GM18505 (cell line): Measurements from ENCODE around the gene UBN1.

Source experiments
- ATAC-seq: cut with Tn5 transposase; IDR thresholded peaks from one replicate; pipeline ENCODE4 v1.9.1; 2021; ENCODE audit not compliant: unreplicated experiment
- POLR2A ChIP-seq: IDR thresholded peaks from 4 replicates; pipeline ENCODE4 v1.6.1; 2011; ENCODE audit warnings: borderline replicate concordance; ENCODE audit not compliant: insufficient read depth, insufficient read length; ENCODE audit errors: extremely low read depth

The UBN1 gene

GRCh38 chr16:4899474-4899846, 52.2 kb downstream of the UBN1 start:
- no peak for ATAC-seq
- no peak for TF ChIP-seq POLR2A

GRCh38 chr16:4900036-4900435, 52.8 kb downstream of the UBN1 start:
- ATAC-seq, result no peak
- no peak for TF ChIP-seq POLR2A

GRCh38 chr16:4900750-4901149, 53.5 kb downstream of the UBN1 start:
- no peak for TF ChIP-seq POLR2A
- no peak for ATAC-seq

- no peak for ATAC-seq
- TF ChIP-seq POLR2A, result no peak
Observed at GRCh38 chr16:4902038-4902437, 54.8 kb downstream of the UBN1 start.

GRCh38 chr16:4904108-4904941, 57.0 kb downstream of the UBN1 start:
- TF ChIP-seq POLR2A, result no peak
- no peak for ATAC-seq

GRCh38 chr16:4904942-4905615, 57.8 kb downstream of the UBN1 start:
- no peak for ATAC-seq
- no peak for TF ChIP-seq POLR2A

GRCh38 chr16:4908854-4909401, 61.6 kb downstream of the UBN1 start:
- TF ChIP-seq POLR2A, result no peak
- ATAC-seq, result no peak

DNA sequence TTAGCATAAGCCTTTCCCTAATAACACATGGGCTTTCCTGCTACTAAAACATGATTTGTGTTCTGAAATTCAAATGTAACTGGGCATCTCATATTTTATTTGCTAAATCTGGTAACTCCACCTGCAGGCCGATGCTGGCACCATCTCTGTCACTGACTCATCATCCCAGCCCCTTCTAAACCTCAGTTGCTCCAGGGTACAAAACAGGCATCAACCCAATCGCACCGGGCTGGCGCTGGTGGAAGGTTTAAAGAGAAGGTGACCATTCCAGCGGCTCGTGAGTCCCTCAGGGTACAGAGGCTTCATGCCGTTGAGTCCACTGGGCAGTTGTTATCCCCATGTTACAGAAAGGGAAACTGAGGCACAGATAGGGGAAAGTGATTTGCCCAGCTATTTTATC, 62.5 kb downstream of the UBN1 start:
- TF ChIP-seq POLR2A, result no peak
- no peak for ATAC-seq

DNA sequence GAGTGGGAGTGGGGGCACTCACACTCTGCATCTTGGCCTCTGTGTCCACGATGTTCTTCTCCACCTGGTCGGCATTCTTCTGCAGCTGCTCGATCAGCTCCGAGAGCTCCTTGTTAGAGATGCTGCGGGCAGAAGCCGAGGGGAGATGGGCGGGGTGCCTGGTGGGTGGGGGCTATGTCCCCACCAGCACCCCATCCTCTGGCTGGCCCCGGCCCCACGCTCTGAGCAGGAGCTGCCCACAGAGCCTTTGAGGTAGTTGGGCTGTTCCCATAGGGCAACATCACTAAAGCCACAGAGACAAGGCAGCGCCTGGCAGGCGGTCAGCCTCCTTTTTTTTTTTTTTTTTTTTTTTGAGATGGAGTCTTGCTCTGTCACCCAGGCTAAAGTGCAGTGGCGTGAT, 63.5 kb downstream of the UBN1 start:
- no peak for ATAC-seq

GRCh38 chr16:4911970-4912386, 64.7 kb downstream of the UBN1 start:
- no peak for TF ChIP-seq POLR2A
- no peak for ATAC-seq

More for the DNA sequence above, 63.5 kb downstream of the UBN1 start:
- no peak for TF ChIP-seq POLR2A

- ATAC-seq, result no peak
- TF ChIP-seq POLR2A, result no peak
Observed at GRCh38 chr16:4913130-4913773, 66.0 kb downstream of the UBN1 start.

DNA sequence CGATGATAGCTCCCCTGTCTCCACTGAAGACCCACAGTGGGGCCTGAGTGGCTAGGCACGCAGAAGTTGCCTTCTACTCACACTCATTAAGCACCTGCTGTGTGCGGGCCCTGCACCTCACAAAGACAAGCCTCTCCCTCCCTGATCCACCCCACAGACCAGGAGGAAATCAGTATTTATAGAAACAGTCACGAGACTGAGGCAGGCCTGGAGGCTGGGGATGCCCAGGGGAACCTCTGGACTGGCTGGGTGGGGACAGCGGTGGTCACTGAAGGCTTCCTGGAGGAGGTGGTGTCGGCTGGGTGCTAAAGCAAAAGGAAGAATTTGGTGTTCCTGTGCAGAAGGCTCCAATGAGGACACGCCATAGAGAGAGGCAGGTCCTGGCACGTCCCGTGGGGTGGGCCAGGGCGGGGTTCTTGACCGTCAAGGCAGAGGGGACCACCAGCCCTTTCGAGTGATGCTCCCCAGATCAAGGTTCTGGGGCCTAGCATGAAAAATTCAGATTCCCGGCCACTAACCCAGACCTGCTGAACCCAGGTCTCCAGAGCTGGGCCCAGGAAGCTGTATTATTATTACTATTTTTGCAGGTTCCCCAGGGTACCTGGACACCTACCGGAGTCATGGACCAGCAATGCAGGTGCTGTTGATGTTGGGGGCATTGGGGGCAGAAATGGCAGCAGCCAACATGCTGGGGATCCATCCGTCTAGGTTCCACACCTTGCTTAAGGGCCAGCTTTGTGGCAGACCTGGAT, 66.7 kb downstream of the UBN1 start:
- ATAC-seq, result no peak
- no peak for TF ChIP-seq POLR2A
